ENCODE data around the gene C6orf62. TPM values are rescaled to one million over a fixed set of nuclear protein-coding genes. Genes with fewer than 3 reads are reported as not detected.
"Not testable (repeated sequence)": the region's sequence is repeated elsewhere in the genome, so short reads cannot be mapped to it uniquely, and the experiment has no call there.

Gene C6orf62
- total RNA-seq, 6 experiments from 2014 or later = 105 to 120 (median 115) TPM

DNA sequence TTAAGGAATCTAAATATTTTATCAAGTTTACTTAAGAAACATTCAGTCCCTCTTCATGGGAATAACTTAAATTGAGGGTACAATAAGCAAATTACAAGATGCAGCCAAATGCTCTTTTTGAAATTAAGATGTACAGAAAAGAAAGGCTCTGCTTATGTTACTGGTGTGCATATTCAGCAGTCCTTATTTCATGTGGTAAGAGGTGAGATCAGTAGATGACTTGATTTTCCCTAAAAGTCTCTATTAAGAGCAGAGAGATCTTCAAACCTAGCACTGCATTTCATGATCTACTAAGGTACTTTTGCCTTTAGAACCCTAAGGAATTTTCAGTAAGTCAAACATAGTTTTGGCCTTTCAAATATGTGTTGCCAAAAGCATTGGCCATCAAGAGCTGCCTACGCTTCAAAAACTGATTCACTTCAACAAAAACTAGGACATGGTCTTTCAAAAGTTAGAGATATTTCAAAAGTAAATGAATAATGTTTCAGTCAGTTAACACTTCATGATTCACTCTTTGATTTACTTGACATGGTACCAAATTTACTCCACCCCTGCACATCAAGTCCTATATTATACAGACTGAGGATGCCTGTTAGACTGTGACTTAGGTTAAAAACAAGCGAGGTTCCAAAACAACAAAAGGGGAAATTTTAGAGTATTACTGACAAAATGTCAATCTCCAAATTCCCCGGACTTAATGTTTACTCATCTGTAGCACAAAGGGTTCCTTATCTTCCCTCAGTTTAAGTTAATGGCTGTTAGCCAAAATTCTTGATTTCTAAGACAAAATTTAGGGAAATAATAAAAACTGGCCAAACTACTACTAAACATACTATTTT, 19.2 kb downstream of the C6orf62 start:
- Mint-ChIP-seq H3K4me1 (ENCODE audit: low read depth) (no peaks in the 10 kb centered on the region), H3K27me3 (ENCODE audit: insufficient read depth) (no peaks in the 10 kb centered on the region; the same call in 1 of the 2 replicates), H3K9me3 (no peaks in the 10 kb centered on the region), H3K4me3 (no peak overlapping the region), H3K27ac (no peak overlapping the region), H3K36me3 (ENCODE audit: low read depth) (peaks cover 11% of the 10 kb centered on the region; the same call in 1 of the 2 replicates)
- DNase-seq = no peak
- TF ChIP-seq, protein P1, sequence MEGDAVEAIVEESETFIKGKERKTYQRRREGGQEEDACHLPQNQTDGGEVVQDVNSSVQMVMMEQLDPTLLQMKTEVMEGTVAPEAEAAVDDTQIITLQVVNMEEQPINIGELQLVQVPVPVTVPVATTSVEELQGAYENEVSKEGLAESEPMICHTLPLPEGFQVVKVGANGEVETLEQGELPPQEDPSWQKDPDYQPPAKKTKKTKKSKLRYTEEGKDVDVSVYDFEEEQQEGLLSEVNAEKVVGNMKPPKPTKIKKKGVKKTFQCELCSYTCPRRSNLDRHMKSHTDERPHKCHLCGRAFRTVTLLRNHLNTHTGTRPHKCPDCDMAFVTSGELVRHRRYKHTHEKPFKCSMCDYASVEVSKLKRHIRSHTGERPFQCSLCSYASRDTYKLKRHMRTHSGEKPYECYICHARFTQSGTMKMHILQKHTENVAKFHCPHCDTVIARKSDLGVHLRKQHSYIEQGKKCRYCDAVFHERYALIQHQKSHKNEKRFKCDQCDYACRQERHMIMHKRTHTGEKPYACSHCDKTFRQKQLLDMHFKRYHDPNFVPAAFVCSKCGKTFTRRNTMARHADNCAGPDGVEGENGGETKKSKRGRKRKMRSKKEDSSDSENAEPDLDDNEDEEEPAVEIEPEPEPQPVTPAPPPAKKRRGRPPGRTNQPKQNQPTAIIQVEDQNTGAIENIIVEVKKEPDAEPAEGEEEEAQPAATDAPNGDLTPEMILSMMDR (IDR thresholded peaks at IDR 0.05) = no peak

DNA sequence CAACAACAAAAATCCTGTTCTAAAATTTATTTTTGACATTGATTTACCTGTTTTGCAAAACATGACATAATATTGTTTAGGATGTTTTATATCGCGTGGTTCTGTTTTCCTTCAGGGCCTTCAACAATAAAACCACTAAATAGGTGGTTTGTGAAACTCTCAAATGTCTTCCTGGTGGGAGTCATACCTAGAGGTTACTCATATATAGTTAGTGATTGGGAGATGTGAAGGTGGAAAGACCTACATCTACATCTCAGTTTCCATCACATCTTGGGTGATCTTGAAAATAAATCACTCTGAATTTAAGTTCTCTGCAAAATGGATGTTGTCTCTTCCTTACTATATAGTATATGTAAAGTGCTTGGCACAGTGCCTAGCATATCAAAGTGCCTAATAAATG, 22.9 kb downstream of the C6orf62 start:
- Mint-ChIP-seq H3K4me3 (no peak overlapping the region), H3K9me3 (no peaks in the 10 kb centered on the region), H3K27ac (no peak overlapping the region), H3K4me1 (ENCODE audit: low read depth) (no peaks in the 10 kb centered on the region), H3K36me3 (ENCODE audit: low read depth) (no peaks in the 10 kb centered on the region), H3K27me3 (ENCODE audit: insufficient read depth) (no peaks in the 10 kb centered on the region)
- no peak for DNase-seq
- TF ChIP-seq, protein P1 (IDR thresholded peaks at IDR 0.05) = no peak

DNA sequence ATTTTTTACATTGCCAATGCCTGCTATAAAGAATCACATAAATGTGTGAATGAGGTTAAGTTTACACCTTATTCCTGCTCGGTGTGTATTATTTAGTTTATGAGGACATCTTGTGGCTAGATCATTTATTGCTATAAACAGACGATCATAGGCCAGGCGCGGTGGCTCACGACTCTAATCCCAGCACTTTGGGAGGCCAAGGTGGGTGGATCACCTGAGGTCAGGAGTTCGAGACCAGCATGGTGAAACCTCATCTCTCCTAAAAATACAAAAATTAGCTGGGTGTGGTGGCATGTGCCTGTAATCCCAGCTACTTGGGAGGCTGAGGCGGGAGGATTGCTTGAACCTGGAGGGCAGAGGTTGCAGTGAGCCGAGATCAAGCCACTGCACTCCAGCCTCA, 23.3 kb downstream of the C6orf62 start:
- H3K9me3 Mint-ChIP-seq; H3K27me3 Mint-ChIP-seq (ENCODE audit: insufficient read depth); H3K4me1 Mint-ChIP-seq (ENCODE audit: low read depth); H3K27ac Mint-ChIP-seq; H3K4me3 Mint-ChIP-seq; H3K36me3 Mint-ChIP-seq (ENCODE audit: low read depth): not testable (repeated sequence)
- TF ChIP-seq, protein P1 (IDR thresholded peaks at IDR 0.05) = peak; percentile 76
- DNase-seq = peak; percentile 19

DNA sequence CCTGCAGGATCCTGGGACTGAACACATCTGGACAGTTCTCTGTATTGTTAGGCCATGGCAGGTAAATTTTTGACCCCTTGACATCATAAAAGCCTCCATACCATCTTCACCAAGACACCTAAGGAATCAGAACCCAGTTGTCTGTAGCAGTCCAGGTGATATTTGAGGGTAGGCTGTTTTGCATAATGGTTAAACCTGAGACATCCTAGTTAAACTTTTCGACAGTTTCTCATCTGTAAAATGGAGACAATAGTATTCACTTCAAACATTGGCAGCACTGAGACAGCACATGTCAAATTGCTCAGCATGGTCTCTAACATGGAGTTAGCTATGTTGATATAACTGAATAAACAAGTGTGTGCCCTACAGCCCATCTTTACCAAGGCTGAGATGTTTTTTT, 24.8 kb downstream of the C6orf62 start:
- TF ChIP-seq, protein P1 (IDR thresholded peaks at IDR 0.05) = no peak

DNA sequence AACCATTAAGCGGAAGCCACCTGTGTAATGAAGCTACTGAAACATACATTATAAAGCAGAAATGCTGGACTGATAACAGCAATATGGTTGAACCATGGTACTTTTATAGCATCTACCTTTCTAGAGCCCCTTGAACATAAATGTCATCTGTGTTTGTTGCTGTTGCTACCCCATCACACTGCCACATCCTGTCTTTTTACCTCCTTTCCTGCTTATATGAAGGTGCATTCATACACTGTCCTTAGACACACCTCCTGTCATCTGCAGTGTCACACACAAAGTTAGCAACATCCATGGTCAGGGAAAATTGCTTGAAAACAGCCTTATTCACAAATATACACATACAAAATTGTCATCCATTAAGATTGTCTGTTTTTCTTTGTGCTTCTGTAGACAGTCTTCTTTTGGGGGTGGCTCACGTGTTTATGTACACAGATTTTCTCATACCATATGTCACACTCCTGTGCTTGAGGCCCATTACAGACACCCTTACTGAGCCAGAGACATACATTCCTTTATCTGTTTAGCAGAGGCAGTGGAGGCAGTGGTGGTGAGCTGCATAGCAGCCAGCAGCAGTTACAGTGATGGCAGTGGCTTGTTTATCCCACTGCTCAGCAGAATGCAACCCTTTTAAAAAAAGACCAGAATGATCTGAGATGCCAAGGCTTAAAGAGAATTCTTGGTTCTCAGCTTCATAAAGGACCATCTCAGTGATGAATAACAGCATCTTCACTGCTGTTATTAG, 25.9 kb downstream of the C6orf62 start:
- H3K9me3 Mint-ChIP-seq = no peaks in the 10 kb centered on the region
- no peaks in the 10 kb centered on the region for H3K4me1 Mint-ChIP-seq (ENCODE audit: low read depth)
- no peaks in the 10 kb centered on the region for H3K27me3 Mint-ChIP-seq (ENCODE audit: insufficient read depth)
- no peaks in the 10 kb centered on the region for H3K36me3 Mint-ChIP-seq (ENCODE audit: low read depth)
- H3K27ac Mint-ChIP-seq = no peak overlapping the region
- no peak overlapping the region for H3K4me3 Mint-ChIP-seq
- DNase-seq = no peak
- TF ChIP-seq, protein P1 (IDR thresholded peaks at IDR 0.05) = no peak

More for the DNA sequence above, 24.8 kb downstream of the C6orf62 start:
- Mint-ChIP-seq H3K4me3 (no peak overlapping the region), H3K4me1 (ENCODE audit: low read depth) (no peaks in the 10 kb centered on the region), H3K36me3 (ENCODE audit: low read depth) (no peaks in the 10 kb centered on the region), H3K27me3 (ENCODE audit: insufficient read depth) (no peaks in the 10 kb centered on the region), H3K9me3 (no peaks in the 10 kb centered on the region), H3K27ac (no peak overlapping the region)
- DNase-seq = no peak

Data from HFFc6 (cell line).